Measurements from ENCODE around the gene MYH6.

Gene MYH6

GRCh38 chr14:23375527-23376251 lies 32.4 kb downstream of the MYH6 start:
- no peak for DNase-seq

GRCh38 chr14:23373041-23373440 lies 35.0 kb downstream of the MYH6 start:
- DNase-seq: no peak

- DNase-seq: no peak
Observed at GRCh38 chr14:23372509-23372908, 35.6 kb downstream of the MYH6 start, which contains the start of gene IL25. Gene IL25, plus strand, starts transcription at chr14:23372809.

GRCh38 chr14:23371865-23372264 lies 36.2 kb downstream of the MYH6 start:
- DNase-seq: no peak

GRCh38 chr14:23370221-23370620 lies 37.9 kb downstream of the MYH6 start:
- no peak for DNase-seq

GRCh38 chr14:23366426-23366921 lies 41.6 kb downstream of the MYH6 start:
- no peak for DNase-seq

GRCh38 chr14:23365732-23366425 lies 42.2 kb downstream of the MYH6 start:
- DNase-seq: no peak

- DNase-seq: no peak
Observed at GRCh38 chr14:23365036-23365731, 42.9 kb downstream of the MYH6 start, which contains the start of gene EFS. Gene EFS, minus strand, starts transcription at chr14:23365172. Its CDS starts 147 bp downstream, at chr14:23365025.

- DNase-seq: no peak
Observed at GRCh38 chr14:23364164-23365035, 43.7 kb downstream of the MYH6 start.

GRCh38 chr14:23362200-23362599 lies 45.9 kb downstream of the MYH6 start:
- DNase-seq: no peak

- DNase-seq: no peak
Observed at GRCh38 chr14:23361763-23362162, 46.3 kb downstream of the MYH6 start.

- no peak for DNase-seq
Observed at GRCh38 chr14:23361320-23361719, 46.8 kb downstream of the MYH6 start.

GRCh38 chr14:23360496-23360895 lies 47.6 kb downstream of the MYH6 start:
- no peak for DNase-seq

GRCh38 chr14:23359722-23360447 lies 48.2 kb downstream of the MYH6 start:
- DNase-seq: no peak

- no peak for DNase-seq
Observed at GRCh38 chr14:23359167-23359626, 48.9 kb downstream of the MYH6 start.

- no peak for DNase-seq
Observed at GRCh38 chr14:23358553-23359166, 49.4 kb downstream of the MYH6 start.

GRCh38 chr14:23358042-23358441 lies 50.0 kb downstream of the MYH6 start:
- DNase-seq: no peak

- DNase-seq: no peak
Observed at GRCh38 chr14:23357261-23357660, 50.8 kb downstream of the MYH6 start.

GRCh38 chr14:23356662-23357061 lies 51.4 kb downstream of the MYH6 start:
- DNase-seq: no peak

GRCh38 chr14:23355871-23356435 lies 52.1 kb downstream of the MYH6 start:
- no peak for DNase-seq

GRCh38 chr14:23354990-23355389 lies 53.1 kb downstream of the MYH6 start:
- no peak for DNase-seq

Measured in activated CD4-positive, alpha-beta T cell treated with anti-CD3 and anti-CD28 coated beads, Interleukin-2, amount 50 U/mL, for 1 hour (primary cell).